ENCODE results near the gene CACNA1C.

CACNA1C gene

DNA sequence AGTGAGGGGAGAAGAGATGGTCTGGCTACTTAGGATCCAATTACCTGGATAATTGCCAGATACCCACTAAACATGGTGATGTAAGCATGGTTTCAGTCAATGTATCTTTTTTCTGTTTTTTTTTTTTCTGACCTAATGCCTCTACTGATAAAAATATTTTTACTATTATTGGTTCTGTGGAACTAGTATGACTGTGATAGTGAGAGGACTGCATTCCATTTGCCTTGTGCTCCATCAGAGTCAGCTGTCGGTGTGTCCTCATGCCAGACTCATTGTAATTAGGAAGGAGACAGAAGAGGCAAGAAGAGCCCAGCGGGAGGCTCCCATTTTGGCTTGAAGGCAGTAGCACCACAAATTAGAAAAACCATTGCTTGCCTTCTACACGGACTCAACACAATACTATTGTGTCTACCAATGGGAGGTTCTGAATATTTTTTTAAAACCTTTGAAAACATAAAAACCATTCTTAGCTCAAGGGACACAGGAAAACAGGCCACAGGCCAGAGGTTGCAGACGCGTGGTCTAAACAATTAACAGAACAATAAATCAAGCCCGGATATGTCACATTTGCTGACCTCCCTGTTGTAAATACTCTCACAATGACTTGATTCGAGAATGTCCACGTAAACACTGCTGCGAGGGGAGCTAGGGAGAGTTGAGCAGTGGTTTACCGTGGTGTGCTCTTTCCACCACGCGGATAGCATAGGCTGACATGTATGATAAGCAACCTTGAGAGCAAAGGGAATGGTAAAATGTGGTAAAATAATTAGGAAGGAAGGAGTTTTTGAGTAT is 35.0 kb upstream of the CACNA1C start:
- DNase-seq (ENCODE audit: low read depth) = no peak
- H3K4me3 ChIP-seq (ENCODE audit: low read depth, low read length) = no peak overlapping the region
- TF ChIP-seq, protein P1, sequence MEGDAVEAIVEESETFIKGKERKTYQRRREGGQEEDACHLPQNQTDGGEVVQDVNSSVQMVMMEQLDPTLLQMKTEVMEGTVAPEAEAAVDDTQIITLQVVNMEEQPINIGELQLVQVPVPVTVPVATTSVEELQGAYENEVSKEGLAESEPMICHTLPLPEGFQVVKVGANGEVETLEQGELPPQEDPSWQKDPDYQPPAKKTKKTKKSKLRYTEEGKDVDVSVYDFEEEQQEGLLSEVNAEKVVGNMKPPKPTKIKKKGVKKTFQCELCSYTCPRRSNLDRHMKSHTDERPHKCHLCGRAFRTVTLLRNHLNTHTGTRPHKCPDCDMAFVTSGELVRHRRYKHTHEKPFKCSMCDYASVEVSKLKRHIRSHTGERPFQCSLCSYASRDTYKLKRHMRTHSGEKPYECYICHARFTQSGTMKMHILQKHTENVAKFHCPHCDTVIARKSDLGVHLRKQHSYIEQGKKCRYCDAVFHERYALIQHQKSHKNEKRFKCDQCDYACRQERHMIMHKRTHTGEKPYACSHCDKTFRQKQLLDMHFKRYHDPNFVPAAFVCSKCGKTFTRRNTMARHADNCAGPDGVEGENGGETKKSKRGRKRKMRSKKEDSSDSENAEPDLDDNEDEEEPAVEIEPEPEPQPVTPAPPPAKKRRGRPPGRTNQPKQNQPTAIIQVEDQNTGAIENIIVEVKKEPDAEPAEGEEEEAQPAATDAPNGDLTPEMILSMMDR (IDR thresholded peaks at IDR 0.05; ENCODE audit: low read depth, low read length, missing control alignments) = no peak
- in situ Hi-C loops (cut with HindIII; ENCODE audit: low sequenced_read_pairs) = no loop called here

DNA sequence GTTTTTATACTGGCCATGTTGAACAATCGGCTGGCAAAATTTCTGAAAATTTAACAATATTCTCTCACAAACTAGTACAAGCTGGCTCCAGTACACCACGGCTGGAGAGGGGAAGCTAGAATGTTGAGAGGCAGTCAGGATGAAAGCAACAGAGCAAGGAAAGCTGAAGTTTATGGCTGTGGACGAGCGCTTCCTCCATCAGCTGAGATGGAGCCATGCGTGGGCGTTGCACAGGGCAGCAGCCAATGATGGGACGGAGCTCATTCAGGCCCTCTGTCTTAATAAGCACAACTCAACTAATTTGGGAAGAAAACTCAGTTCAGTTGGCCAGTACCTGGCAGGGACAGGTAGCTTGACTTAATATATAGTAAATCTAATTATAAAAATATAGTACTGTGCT is 34.4 kb upstream of the CACNA1C start:
- DNase-seq (ENCODE audit: low read depth) = no peak
- TF ChIP-seq, protein P1 (IDR thresholded peaks at IDR 0.05; ENCODE audit: low read depth, low read length, missing control alignments) = no peak
- no peak overlapping the region for H3K4me3 ChIP-seq (ENCODE audit: low read depth, low read length)
- in situ Hi-C loops (cut with HindIII; ENCODE audit: low sequenced_read_pairs) = no loop called here

DNA sequence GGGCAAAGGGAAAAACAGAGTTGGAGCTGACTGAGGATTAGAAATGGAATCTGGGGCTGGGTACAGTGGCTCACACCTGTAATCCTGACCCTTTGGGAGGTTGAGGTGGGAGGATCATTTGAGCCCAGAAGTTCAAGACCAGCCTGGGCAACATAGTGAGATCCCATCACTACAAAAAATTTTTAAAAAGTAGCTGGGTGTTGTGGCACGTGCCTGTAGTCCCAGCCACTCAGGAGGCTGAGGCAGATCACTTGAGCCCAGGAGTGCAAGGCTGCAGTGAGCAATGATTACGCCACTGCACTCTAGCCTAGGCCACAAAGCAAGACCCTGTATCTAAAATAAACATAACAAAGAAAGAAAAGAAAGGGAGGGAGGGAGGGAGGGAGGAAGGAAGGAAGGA is 33.7 kb upstream of the CACNA1C start:
- TF ChIP-seq, protein P1 (IDR thresholded peaks at IDR 0.05; ENCODE audit: low read depth, low read length, missing control alignments) = no peak
- DNase-seq (ENCODE audit: low read depth) = no peak
- in situ Hi-C loops (cut with HindIII; ENCODE audit: low sequenced_read_pairs) = no loop called here

DNA sequence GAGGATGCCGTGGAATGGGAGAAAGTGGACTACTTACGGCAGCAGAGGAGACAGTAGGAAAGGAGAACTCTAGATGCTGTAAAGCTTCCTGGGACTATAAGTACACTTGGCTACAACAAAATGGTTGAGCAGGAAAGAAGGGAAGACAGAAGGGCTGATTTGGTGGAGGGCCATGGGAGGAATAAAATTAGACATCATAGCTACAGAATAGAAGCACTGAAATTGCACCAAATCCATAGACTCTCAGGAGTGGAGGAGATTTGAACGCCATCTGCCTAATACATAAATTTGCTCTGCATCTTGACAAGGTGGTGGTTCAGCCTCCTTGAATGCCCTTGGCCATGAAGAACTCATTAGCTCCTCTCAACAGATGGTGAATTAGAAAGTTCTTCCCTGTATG is 32.3 kb upstream of the CACNA1C start:
- in situ Hi-C loops (cut with HindIII; ENCODE audit: low sequenced_read_pairs) = no loop called here
- TF ChIP-seq, protein P1 (IDR thresholded peaks at IDR 0.05; ENCODE audit: low read depth, low read length, missing control alignments) = no peak
- no peak for DNase-seq (ENCODE audit: low read depth)

More for the DNA sequence above, 33.7 kb upstream of the CACNA1C start:
- H3K4me3 ChIP-seq (ENCODE audit: low read depth, low read length) = no peak overlapping the region

DNA sequence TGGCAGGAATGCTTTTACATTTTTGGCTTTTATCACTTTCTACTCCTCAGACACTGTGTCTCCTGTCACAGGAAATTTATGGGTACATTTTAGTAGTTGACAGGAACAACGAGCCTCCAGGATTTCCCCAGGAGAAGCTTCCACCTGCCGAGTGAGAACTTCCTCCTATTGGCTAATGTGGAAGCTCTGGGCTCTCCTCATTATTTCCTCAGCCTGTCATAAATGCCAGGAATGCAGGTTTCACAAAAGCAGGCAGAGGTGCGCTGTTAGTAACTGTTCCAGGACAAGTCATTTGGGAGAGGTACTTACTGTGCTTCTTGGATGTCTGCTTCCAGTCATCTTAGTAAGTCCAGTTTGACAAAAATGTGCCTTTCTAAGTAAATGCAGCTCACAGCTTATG is 29.4 kb upstream of the CACNA1C start:
- TF ChIP-seq, protein P1 (IDR thresholded peaks at IDR 0.05; ENCODE audit: low read depth, low read length, missing control alignments) = no peak
- H3K4me3 ChIP-seq (ENCODE audit: low read depth, low read length) = no peak overlapping the region
- in situ Hi-C loops (cut with HindIII; ENCODE audit: low sequenced_read_pairs) = no loop called here
- no peak for DNase-seq (ENCODE audit: low read depth)

More for the DNA sequence above, 32.3 kb upstream of the CACNA1C start:
- H3K4me3 ChIP-seq (ENCODE audit: low read depth, low read length) = no peak overlapping the region

DNA sequence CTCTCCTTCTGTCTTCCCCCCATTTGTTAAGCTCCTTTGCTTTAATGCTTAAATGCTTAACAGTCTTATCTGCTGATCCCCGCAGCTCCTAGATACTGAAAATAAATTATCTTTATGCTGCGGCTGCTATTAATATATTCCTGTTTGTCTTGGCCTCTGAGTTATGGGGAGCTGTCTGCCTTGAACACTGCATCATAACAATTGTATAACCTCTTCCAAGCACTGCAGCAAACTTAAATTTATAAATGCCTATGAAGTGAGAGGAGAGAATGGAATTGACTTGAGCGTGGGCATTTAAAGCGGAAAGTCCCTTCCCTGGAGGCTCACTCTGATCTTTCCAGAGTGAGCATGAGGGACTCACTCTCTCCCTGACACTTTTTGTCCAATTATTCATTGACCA is 25.4 kb upstream of the CACNA1C start:
- DNase-seq (ENCODE audit: low read depth) = no peak
- no peak overlapping the region for H3K4me3 ChIP-seq (ENCODE audit: low read depth, low read length)
- TF ChIP-seq, protein P1 (IDR thresholded peaks at IDR 0.05; ENCODE audit: low read depth, low read length, missing control alignments) = no peak
- in situ Hi-C loops (cut with HindIII; ENCODE audit: low sequenced_read_pairs) = no loop called here
